Central memory CD4-positive, alpha-beta T cell (primary cell): Measurements from ENCODE around the gene OR9I1.

Source experiments
- DNase-seq: peaks from one replicate; pipeline ENCODE4 v3.0.0; 2022
- total RNA-seq, 3 experiments: gene quantifications; one replicate each; lab custom pipeline; 2026; lab: John Stamatoyannopoulos, UW

OR9I1 gene
- 0 reads per million in 3 experiments for total RNA-seq

GRCh38 chr11:58125469-58125868 is at the start of gene OR9I1:
Gene OR9I1 (minus strand): TSS chr11:58125530. CDS start chr11:58119444, 6,086 bp downstream.
- no peak for DNase-seq

- DNase-seq = no peak
These were observed 40.3 kb upstream of the OR9I1 start for GRCh38 chr11:58165504-58166106.

- DNase-seq = no peak
These were observed 39.7 kb upstream of the OR9I1 start for GRCh38 chr11:58164990-58165389.

- DNase-seq = no peak
These were observed 39.1 kb upstream of the OR9I1 start for GRCh38 chr11:58164389-58164788.

GRCh38 chr11:58152781-58153180 is 27.5 kb upstream of the OR9I1 start:
- no peak for DNase-seq

GRCh38 chr11:58142761-58143160 is 17.4 kb upstream of the OR9I1 start:
- no peak for DNase-seq

- DNase-seq = no peak
These were observed 9.8 kb upstream of the OR9I1 start for GRCh38 chr11:58135171-58135570.

- no peak for DNase-seq
These were observed 8.8 kb upstream of the OR9I1 start for GRCh38 chr11:58134151-58134550.

GRCh38 chr11:58133309-58134076 is 8.2 kb upstream of the OR9I1 start:
- DNase-seq = no peak

GRCh38 chr11:58127350-58127749 is 2.0 kb upstream of the OR9I1 start:
- no peak for DNase-seq

GRCh38 chr11:58121096-58121495 is 4.2 kb downstream of the OR9I1 start:
- DNase-seq = no peak

GRCh38 chr11:58097437-58097836 is 27.9 kb downstream of the OR9I1 start:
- no peak for DNase-seq

- no peak for DNase-seq
These were observed 38.8 kb downstream of the OR9I1 start for GRCh38 chr11:58086528-58086927.

GRCh38 chr11:58075781-58076180 is 49.5 kb downstream of the OR9I1 start:
- DNase-seq = no peak

GRCh38 chr11:58070585-58070984 is 54.7 kb downstream of the OR9I1 start:
- DNase-seq = no peak

GRCh38 chr11:58068655-58069054 is 56.7 kb downstream of the OR9I1 start:
- no peak for DNase-seq

- DNase-seq = no peak
These were observed 57.6 kb downstream of the OR9I1 start for GRCh38 chr11:58067685-58068084.
